HEK293 (cell line): ENCODE results near the gene MTHFD1.

Experiments
- KLF1 ChIP-seq: fragments of 450-650 bp; formaldehyde crosslinking; IDR thresholded peaks from 2 replicates; pipeline ENCODE4 v1.5.1; 2016; ENCODE audit warnings: missing biosample characterization, missing genetic modification characterization
- OSR2 ChIP-seq: fragments of 450-650 bp; formaldehyde crosslinking; IDR thresholded peaks from 2 replicates; pipeline ENCODE4 v1.5.1; 2016; ENCODE audit warnings: missing biosample characterization, missing genetic modification characterization
- ZNF10 ChIP-seq: fragments of 450-650 bp; formaldehyde crosslinking; IDR thresholded peaks from 2 replicates; pipeline ENCODE4 v1.5.1; 2017; ENCODE audit warnings: missing biosample characterization, missing genetic modification characterization
- ZNF19 ChIP-seq: fragments of 450-650 bp; formaldehyde crosslinking; IDR thresholded peaks from 2 replicates; pipeline ENCODE4; 2016; ENCODE audit warnings: missing biosample characterization, missing genetic modification characterization, low read depth
- ZNF2 ChIP-seq: fragments of 450-650 bp; formaldehyde crosslinking; IDR thresholded peaks from 2 replicates; pipeline ENCODE4 v1.5.1; 2016; ENCODE audit warnings: missing biosample characterization, missing genetic modification characterization
- ZNF221 ChIP-seq: fragments of 450-650 bp; formaldehyde crosslinking; IDR thresholded peaks from 2 replicates; pipeline ENCODE4 v1.5.1; 2017; ENCODE audit warnings: missing biosample characterization, missing genetic modification characterization, borderline replicate concordance
- ZNF24 ChIP-seq: fragments of 450-650 bp; formaldehyde crosslinking; IDR thresholded peaks from 2 replicates; pipeline ENCODE4 v1.5.1; 2016; ENCODE audit warnings: missing biosample characterization, missing genetic modification characterization
- ZNF274 ChIP-seq, 2 experiments: fragments of 200-500 bp in 1 of 2; fragments of 450-650 bp in 1 of 2; sonication (Bioruptor generic) in 1 of 2; formaldehyde crosslinking in 1 of 2; IDR thresholded peaks; 2 replicates each; pipeline versions ENCODE4 v1.5.1 to v1.6.1; 2014 to 2016; ENCODE audit warnings: borderline replicate concordance in 1 of 2, inconsistent platforms in 1 of 2, low read length in 1 of 2, missing biosample characterization in 1 of 2, missing genetic modification characterization in 1 of 2
- ZNF335 ChIP-seq: fragments of 450-650 bp; formaldehyde crosslinking; conservative IDR thresholded peaks from 2 replicates; pipeline ENCODE4 v1.5.1; 2016; ENCODE audit warnings: missing biosample characterization, missing genetic modification characterization
- ZNF341 ChIP-seq: fragments of 450-650 bp; formaldehyde crosslinking; IDR thresholded peaks from 2 replicates; pipeline ENCODE4; 2016; ENCODE audit warnings: low read depth, missing biosample characterization, missing genetic modification characterization
- ZNF416 ChIP-seq: fragments of 450-650 bp; formaldehyde crosslinking; IDR thresholded peaks from 2 replicates; pipeline ENCODE4 v1.5.1; 2016; ENCODE audit warnings: missing biosample characterization, missing genetic modification characterization
- ZNF513 ChIP-seq: fragments of 450-650 bp; IDR thresholded peaks from 2 replicates; pipeline ENCODE4 v1.5.1; 2018; ENCODE audit warnings: missing biosample characterization, missing genetic modification characterization
- ZNF518A ChIP-seq: fragments of 450-650 bp; formaldehyde crosslinking; conservative IDR thresholded peaks from 2 replicates; pipeline ENCODE4 v1.5.1; 2016; ENCODE audit warnings: low read depth, missing biosample characterization, missing genetic modification characterization
- ZNF521 ChIP-seq: fragments of 450-650 bp; formaldehyde crosslinking; IDR thresholded peaks from 2 replicates; pipeline ENCODE4 v1.5.1; 2017; ENCODE audit warnings: missing biosample characterization, mild to moderate bottlenecking, missing genetic modification characterization
- ZNF560 ChIP-seq: fragments of 450-650 bp; formaldehyde crosslinking; IDR thresholded peaks from 2 replicates; pipeline ENCODE4 v1.5.1; 2017; ENCODE audit warnings: missing biosample characterization, missing genetic modification characterization, borderline replicate concordance
- ZNF624 ChIP-seq: fragments of 450-650 bp; formaldehyde crosslinking; IDR thresholded peaks from 2 replicates; pipeline ENCODE4 v1.5.1; 2017; ENCODE audit warnings: missing biosample characterization, missing genetic modification characterization
- ZNF692 ChIP-seq: fragments of 450-650 bp; formaldehyde crosslinking; IDR thresholded peaks from 2 replicates; pipeline ENCODE4 v1.5.1; 2016; ENCODE audit warnings: missing biosample characterization, missing genetic modification characterization
- ZNF747 ChIP-seq: fragments of 450-650 bp; formaldehyde crosslinking; IDR thresholded peaks from 2 replicates; pipeline ENCODE4 v1.5.1; 2016; ENCODE audit warnings: missing biosample characterization, missing genetic modification characterization
- ZNF777 ChIP-seq: fragments of 450-650 bp; formaldehyde crosslinking; IDR thresholded peaks from 2 replicates; pipeline ENCODE4 v1.5.1; 2017; ENCODE audit warnings: missing biosample characterization, missing genetic modification characterization, borderline replicate concordance
- ZNF792 ChIP-seq: fragments of 450-650 bp; formaldehyde crosslinking; IDR thresholded peaks from 2 replicates; pipeline ENCODE4 v1.5.1; 2016; ENCODE audit warnings: missing biosample characterization, missing genetic modification characterization
- ZNF843 ChIP-seq: fragments of 450-650 bp; formaldehyde crosslinking; IDR thresholded peaks from 2 replicates; pipeline ENCODE4 v1.5.1; 2016; ENCODE audit warnings: missing biosample characterization, missing genetic modification characterization
- ZSCAN18 ChIP-seq: fragments of 450-650 bp; formaldehyde crosslinking; IDR thresholded peaks from 2 replicates; pipeline ENCODE4 v1.5.1; 2016; ENCODE audit warnings: missing biosample characterization, missing genetic modification characterization
- TF ChIP-seq, protein P1 (sequence below): fragments of 450-650 bp; formaldehyde crosslinking; IDR thresholded peaks from 2 replicates; pipeline ENCODE4 v1.5.1; 2016; ENCODE audit warnings: missing biosample characterization, missing genetic modification characterization
- TF ChIP-seq, protein P2 (sequence below): fragments of 450-650 bp; formaldehyde crosslinking; IDR thresholded peaks from 2 replicates; pipeline ENCODE4 v1.5.1; 2016; ENCODE audit warnings: missing biosample characterization, missing genetic modification characterization

Gene MTHFD1

GRCh38 chr14:64387782-64388532, at the start of gene MTHFD1 (continued):
- no peak for TF ChIP-seq ZNF518A (tag by site-specific recombination)
- peak; percentile 67 for TF ChIP-seq ZNF335
- no peak for TF ChIP-seq ZNF513 (tag by site-specific recombination)
- TF ChIP-seq KLF1 (tag by site-specific recombination), result peak; percentile 98
- no peak for TF ChIP-seq ZNF19
- TF ChIP-seq, protein P1, sequence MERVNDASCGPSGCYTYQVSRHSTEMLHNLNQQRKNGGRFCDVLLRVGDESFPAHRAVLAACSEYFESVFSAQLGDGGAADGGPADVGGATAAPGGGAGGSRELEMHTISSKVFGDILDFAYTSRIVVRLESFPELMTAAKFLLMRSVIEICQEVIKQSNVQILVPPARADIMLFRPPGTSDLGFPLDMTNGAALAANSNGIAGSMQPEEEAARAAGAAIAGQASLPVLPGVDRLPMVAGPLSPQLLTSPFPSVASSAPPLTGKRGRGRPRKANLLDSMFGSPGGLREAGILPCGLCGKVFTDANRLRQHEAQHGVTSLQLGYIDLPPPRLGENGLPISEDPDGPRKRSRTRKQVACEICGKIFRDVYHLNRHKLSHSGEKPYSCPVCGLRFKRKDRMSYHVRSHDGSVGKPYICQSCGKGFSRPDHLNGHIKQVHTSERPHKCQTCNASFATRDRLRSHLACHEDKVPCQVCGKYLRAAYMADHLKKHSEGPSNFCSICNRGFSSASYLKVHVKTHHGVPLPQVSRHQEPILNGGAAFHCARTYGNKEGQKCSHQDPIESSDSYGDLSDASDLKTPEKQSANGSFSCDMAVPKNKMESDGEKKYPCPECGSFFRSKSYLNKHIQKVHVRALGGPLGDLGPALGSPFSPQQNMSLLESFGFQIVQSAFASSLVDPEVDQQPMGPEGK (tag by site-specific recombination), result no peak
- no peak for TF ChIP-seq ZNF624
- no peak for TF ChIP-seq ZNF747 (tag by site-specific recombination)
- no peak for TF ChIP-seq ZNF416 (tag by site-specific recombination)
- TF ChIP-seq OSR2 (tag by site-specific recombination), result peak; percentile 56; the same call in 1 of the 2 replicates
- TF ChIP-seq, protein P2, sequence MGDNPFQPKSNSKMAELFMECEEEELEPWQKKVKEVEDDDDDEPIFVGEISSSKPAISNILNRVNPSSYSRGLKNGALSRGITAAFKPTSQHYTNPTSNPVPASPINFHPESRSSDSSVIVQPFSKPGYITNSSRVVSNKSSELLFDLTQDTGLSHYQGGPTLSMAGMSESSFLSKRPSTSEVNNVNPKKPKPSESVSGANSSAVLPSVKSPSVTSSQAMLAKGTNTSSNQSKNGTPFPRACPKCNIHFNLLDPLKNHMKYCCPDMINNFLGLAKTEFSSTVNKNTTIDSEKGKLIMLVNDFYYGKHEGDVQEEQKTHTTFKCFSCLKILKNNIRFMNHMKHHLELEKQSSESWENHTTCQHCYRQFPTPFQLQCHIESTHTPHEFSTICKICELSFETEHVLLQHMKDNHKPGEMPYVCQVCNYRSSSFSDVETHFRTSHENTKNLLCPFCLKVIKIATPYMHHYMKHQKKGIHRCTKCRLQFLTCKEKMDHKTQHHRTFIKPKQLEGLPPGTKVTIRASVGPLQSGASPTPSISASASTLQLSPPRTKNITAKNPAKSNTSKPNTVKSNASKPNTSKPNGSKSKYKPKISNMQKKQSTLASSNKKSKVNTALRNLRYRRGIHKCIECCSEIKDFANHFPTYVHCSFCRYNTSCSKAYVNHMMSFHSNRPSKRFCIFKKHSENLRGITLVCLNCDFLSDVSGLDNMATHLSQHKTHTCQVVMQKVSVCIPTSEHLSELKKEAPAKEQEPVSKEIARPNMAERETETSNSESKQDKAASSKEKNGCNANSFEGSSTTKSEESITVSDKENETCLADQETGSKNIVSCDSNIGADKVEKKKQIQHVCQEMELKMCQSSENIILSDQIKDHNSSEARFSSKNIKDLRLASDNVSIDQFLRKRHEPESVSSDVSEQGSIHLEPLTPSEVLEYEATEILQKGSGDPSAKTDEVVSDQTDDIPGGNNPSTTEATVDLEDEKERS, result no peak
- TF ChIP-seq ZNF560, result no peak
- TF ChIP-seq ZNF10 (tag by site-specific recombination), result no peak
- peak; percentile 96 for TF ChIP-seq ZNF341 (tag by site-specific recombination)
- no peak for TF ChIP-seq ZSCAN18 (tag by site-specific recombination)
- TF ChIP-seq ZNF843 (tag by site-specific recombination), result no peak
- TF ChIP-seq ZNF274 (IDR thresholded peaks at IDR 0.05; ENCODE audit: low read length), result no peak
- no peak for TF ChIP-seq ZNF274 (tag by site-specific recombination; IDR thresholded peaks at IDR 0.05; ENCODE audit: borderline replicate concordance)
- TF ChIP-seq ZNF521 (tag by site-specific recombination), result no peak
- TF ChIP-seq ZNF777 (tag by site-specific recombination), result no peak
- TF ChIP-seq ZNF2 (tag by site-specific recombination), result 0 out of 2 replicates have a peak, but pooled peaks have one; percentile 23
- no peak for TF ChIP-seq ZNF221 (tag by site-specific recombination)
- TF ChIP-seq ZNF792 (tag by site-specific recombination), result no peak
- peak; percentile 10; the same call in 1 of the 2 replicates for TF ChIP-seq ZNF692 (tag by site-specific recombination)
- peak; percentile 62; the same call in 1 of the 2 replicates for TF ChIP-seq ZNF24 (tag by site-specific recombination)
